Gastroesophageal sphincter (tissue), 4 donors: Measurements from ENCODE around the gene SLC25A21. TPM values are rescaled to one million over a fixed set of nuclear protein-coding genes. Genes with fewer than 3 reads are reported as not detected.

Experiments used
- ATAC-seq: fragments of 150-250 bp; one replicate; pipeline ENCODE4 v1.9.1; 2016; ENCODE audit warnings: mild to moderate bottlenecking, moderate library complexity
- H3K27ac ChIP-seq, 4 donors: fragments of 200-600 bp; sonication (generic) in 3 of 4; 1 replicate in 3 of 4; 2 replicates in 1 of 4; pipeline ENCODE4 v1.5.1; 2016 to 2019
- H3K27me3 ChIP-seq: fragments of 200-600 bp; sonication (generic); one replicate; pipeline ENCODE4 v1.5.1; 2019
- H3K36me3 ChIP-seq, 2 donors: fragments of 200-600 bp; sonication (generic); one replicate each; pipeline ENCODE4 v1.5.1; 2019; ENCODE audit warnings: control low read depth in 1 of 2
- H3K4me1 ChIP-seq, 3 donors: fragments of 200-600 bp; sonication (generic); 1 replicate in 2 of 3; 2 replicates in 1 of 3; pipeline ENCODE4 v1.5.1; 2016 to 2019; ENCODE audit warnings: control low read depth in 2 of 3
- H3K4me3 ChIP-seq, 2 donors: fragments of 200-600 bp; sonication (generic); one replicate each; pipeline ENCODE4 v1.5.1; 2019; ENCODE audit warnings: mild to moderate bottlenecking in 1 of 2, moderate library complexity in 1 of 2
- H3K9me3 ChIP-seq, 3 donors: fragments of 200-600 bp; sonication (generic); one replicate each; pipeline ENCODE4 v1.5.1; 2017 to 2019; ENCODE audit warnings: control low read depth in 2 of 3
- EP300 ChIP-seq: sonication (generic); formaldehyde crosslinking; IDR thresholded peaks from one replicate; pipeline ENCODE4 v1.6.1; 2017; ENCODE audit warnings: antibody characterized with exemption, mild to moderate bottlenecking
- POLR2A ChIP-seq, 2 donors: fragments of 450-650 bp; IDR thresholded peaks; one replicate each; pipeline ENCODE4 v1.6.1; 2017; ENCODE audit warnings: antibody characterized with exemption in 2 of 2, mild to moderate bottlenecking in 2 of 2, moderate library complexity in 1 of 2
- POLR2AphosphoS5 ChIP-seq: sonication (generic); formaldehyde crosslinking; IDR thresholded peaks from one replicate; pipeline ENCODE4 v1.6.1; 2017; ENCODE audit warnings: antibody characterized with exemption
- WGBS, 2 donors: methylation state at CpG; one replicate each; pipeline ENCODE4 v1.1.5; 2018; ENCODE audit warnings: low coverage in 1 of 2; 5-methylcytosine and 5-hydroxymethylcytosine counted together
- total RNA-seq, 4 donors: library from RNA; depleted of rRNA; stranded (reverse); fragments of >200 nt; gene quantifications; one replicate each; pipeline ENCODE4 v1.1.0, GENCODE V29; 2016
- TF ChIP-seq, protein P1 (sequence below), 4 experiments: fragments of 200-600 bp in 2 of 4; fragments of 450-650 bp in 2 of 4; sonication (generic) in 1 of 4; IDR thresholded peaks; one replicate each; pipeline ENCODE4 v1.5.1; 2017 to 2019; ENCODE audit warnings: antibody characterized with exemption in 4 of 4, mild to moderate bottlenecking in 2 of 4, moderate library complexity in 2 of 4

The SLC25A21 gene
- total RNA-seq, 4 donors from 2014 or later, result 0.40 to 1.5 (median 1.3) TPM

DNA sequence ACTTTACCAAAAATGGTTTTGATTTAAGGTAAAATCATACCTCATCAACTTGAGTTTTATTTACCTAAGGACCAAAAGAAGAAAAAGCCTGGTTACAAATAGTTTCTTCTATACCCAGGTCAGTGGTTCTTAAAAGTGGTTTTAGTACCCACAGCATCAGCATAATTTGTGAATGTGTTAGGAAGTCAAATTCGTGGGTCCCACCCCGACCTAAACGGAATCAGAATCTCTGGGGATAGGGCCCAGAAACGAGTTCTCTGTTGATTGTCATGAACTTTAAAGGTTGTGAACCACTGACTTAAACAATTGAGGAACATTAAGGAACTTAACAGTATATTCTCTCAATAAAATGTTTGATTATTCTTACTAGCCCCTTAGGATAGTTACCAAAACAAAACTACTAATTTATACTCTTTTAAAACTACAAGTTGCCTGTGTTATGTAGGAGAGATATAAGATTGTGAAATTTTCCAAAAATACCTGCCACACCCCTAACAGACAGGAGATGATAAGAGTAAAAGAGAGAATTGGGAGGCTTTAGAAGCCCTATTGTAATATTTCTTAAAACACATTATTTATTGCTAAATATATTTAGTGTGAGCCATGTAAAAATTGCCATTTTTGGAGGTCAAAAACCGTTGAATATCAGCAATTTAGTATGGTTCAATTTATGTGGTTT is 669 bp upstream of the SLC25A21 start:
- 41 to 58% methylated on average over 5 of the region's 5 CpGs for WGBS, 2 donors
- H3K4me1 ChIP-seq, result peaks cover 0 to 27% (median 4%) of the 10 kb centered on the region in 3 donors
- no peaks in the 10 kb centered on the region for H3K27me3 ChIP-seq
- no peaks in the 10 kb centered on the region for H3K36me3 ChIP-seq
- TF ChIP-seq, protein P1, sequence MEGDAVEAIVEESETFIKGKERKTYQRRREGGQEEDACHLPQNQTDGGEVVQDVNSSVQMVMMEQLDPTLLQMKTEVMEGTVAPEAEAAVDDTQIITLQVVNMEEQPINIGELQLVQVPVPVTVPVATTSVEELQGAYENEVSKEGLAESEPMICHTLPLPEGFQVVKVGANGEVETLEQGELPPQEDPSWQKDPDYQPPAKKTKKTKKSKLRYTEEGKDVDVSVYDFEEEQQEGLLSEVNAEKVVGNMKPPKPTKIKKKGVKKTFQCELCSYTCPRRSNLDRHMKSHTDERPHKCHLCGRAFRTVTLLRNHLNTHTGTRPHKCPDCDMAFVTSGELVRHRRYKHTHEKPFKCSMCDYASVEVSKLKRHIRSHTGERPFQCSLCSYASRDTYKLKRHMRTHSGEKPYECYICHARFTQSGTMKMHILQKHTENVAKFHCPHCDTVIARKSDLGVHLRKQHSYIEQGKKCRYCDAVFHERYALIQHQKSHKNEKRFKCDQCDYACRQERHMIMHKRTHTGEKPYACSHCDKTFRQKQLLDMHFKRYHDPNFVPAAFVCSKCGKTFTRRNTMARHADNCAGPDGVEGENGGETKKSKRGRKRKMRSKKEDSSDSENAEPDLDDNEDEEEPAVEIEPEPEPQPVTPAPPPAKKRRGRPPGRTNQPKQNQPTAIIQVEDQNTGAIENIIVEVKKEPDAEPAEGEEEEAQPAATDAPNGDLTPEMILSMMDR (IDR thresholded peaks at IDR 0.05), result no peak
- TF ChIP-seq POLR2AphosphoS5 (no peak), POLR2A (IDR thresholded peaks at IDR 0.05) (no peak), EP300 (no peak)
- H3K27ac ChIP-seq, result peak overlapping the region in 3 of 4 donors; percentile 91 to 94 (median 91)
- H3K9me3 ChIP-seq, result no peaks in the 10 kb centered on the region
- ATAC-seq, result no peak
- peak overlapping the region; percentile 80 to 83 for H3K4me3 ChIP-seq

DNA sequence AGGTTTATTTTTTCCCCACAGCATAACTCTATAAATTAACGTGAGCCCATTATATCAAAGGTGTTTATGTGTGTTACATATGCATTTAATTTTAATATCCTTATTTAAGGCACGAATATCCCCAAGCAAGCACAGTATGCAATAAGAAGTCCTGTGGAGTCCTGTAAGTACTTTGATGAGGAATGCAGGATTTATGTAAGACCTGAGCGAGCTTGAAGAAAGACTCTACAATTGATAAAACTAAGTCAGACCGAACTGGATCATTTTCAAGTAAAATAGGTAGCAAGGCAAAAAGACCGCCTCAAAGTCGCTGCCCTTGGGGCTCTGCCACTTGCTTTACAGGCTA is 755 bp downstream of the SLC25A21 start:
- Histone ChIP-seq H3K36me3 (no peaks in the 10 kb centered on the region), H3K27ac (peak overlapping the region; percentile 57 to 94 (median 91)), H3K27me3 (no peaks in the 10 kb centered on the region), H3K4me3 (peak overlapping the region; percentile 80 to 83), H3K9me3 (no peaks in the 10 kb centered on the region), H3K4me1 (peaks cover 0 to 27% (median 4%) of the 10 kb centered on the region in 3 donors)
- peak; percentile 10 for ATAC-seq
- WGBS, 2 donors, result 0 to 4% methylated on average over 2 to 6 of the region's 6 CpGs
- TF ChIP-seq, protein P1 (IDR thresholded peaks at IDR 0.05), result no peak
- TF ChIP-seq EP300 (no peak), POLR2AphosphoS5 (no peak), POLR2A (IDR thresholded peaks at IDR 0.05) (no peak)

DNA sequence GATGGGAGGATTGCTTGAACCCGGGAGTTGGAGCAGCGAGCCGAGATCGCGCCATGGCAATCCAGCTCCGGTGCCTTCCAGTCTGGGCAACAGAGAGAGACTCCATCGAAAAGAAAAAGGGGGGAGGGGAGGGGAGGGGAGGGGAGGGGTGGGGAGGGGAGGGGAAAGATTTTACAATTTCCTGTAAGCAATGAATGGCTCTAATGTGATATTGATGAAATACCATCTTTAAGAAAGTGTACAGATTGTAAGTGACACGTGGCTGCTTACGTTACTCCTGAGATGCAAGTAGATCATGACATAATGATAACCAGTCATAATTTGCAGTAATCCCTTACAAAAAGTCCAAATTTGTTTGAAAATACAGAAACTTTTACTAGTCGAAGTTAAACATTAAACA is 1.4 kb downstream of the SLC25A21 start:
- 69 to 74% methylated on average over 7 to 9 of the region's 10 CpGs for WGBS, 2 donors
- Histone ChIP-seq H3K4me3 (no peak overlapping the region), H3K9me3 (no peaks in the 10 kb centered on the region), H3K36me3 (no peaks in the 10 kb centered on the region), H3K4me1 (peaks cover 0 to 27% (median 4%) of the 10 kb centered on the region in 3 donors), H3K27me3 (no peaks in the 10 kb centered on the region), H3K27ac (no peak overlapping the region)
- no peak for TF ChIP-seq POLR2AphosphoS5
- TF ChIP-seq, protein P1 (IDR thresholded peaks at IDR 0.05), result no peak
- no peak for TF ChIP-seq POLR2A (IDR thresholded peaks at IDR 0.05)
- no peak for TF ChIP-seq EP300
- no peak for ATAC-seq

DNA sequence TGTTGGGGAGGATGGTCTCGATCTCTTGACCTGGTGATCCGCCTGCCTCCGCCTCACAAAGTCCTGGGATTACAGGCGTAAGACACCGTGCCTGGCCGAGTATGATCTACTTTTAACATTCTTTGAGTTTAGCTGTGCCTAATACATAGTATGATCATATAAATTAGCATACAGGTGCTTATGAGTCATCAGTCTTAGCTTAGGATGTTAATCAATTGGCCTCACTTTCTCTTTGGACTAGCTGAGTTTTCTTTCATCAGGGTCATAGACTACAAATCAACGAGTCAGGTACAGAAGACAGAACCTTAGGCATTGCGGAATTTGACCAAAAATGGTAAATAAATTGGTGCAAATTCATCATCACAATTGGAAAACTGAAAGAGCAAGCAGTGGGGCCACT is 2.2 kb downstream of the SLC25A21 start:
- ATAC-seq, result no peak
- TF ChIP-seq POLR2A (IDR thresholded peaks at IDR 0.05), result no peak
- TF ChIP-seq, protein P1 (IDR thresholded peaks at IDR 0.05), result no peak
- TF ChIP-seq EP300, result no peak
- TF ChIP-seq POLR2AphosphoS5, result no peak
- Histone ChIP-seq H3K4me1 (peaks cover 0 to 27% (median 4%) of the 10 kb centered on the region in 3 donors), H3K27me3 (no peaks in the 10 kb centered on the region), H3K36me3 (no peaks in the 10 kb centered on the region), H3K4me3 (no peak overlapping the region), H3K9me3 (no peaks in the 10 kb centered on the region), H3K27ac (no peak overlapping the region)
- WGBS, 2 donors, result 90 to 93% methylated on average over 3 to 6 of the region's 8 CpGs

DNA sequence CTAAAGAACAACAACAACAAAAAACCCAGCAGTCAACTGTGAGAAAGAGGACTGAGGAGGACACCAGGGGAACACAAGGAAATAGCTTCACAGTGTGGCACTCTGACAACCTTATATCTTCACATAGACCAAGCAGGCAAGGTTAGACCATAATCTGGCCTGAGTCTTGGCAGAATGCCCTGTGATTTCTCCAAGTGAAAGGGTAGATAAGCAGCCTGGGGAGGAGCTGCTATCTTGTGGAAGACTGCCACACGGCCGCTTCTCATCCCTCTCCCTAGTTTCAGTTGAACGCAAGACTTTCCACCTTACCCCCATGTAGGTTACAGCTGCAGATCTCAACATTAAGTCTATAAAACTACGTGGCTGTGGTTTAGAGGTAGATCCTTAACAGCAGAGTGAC is 3.7 kb downstream of the SLC25A21 start:
- WGBS, 2 donors, result 76 to 87% methylated on average over 4 of the region's 4 CpGs

More for the DNA sequence above, 3.7 kb downstream of the SLC25A21 start:
- H3K9me3 ChIP-seq, result no peaks in the 10 kb centered on the region
- H3K27ac ChIP-seq, result no peak overlapping the region
- no peaks in the 10 kb centered on the region for H3K36me3 ChIP-seq
- peaks cover 0 to 17% (median 0%) of the 10 kb centered on the region in 3 donors for H3K4me1 ChIP-seq
- no peak overlapping the region for H3K4me3 ChIP-seq
- no peak for ATAC-seq
- no peaks in the 10 kb centered on the region for H3K27me3 ChIP-seq
- no peak for TF ChIP-seq POLR2AphosphoS5
- TF ChIP-seq POLR2A (IDR thresholded peaks at IDR 0.05), result no peak
- no peak for TF ChIP-seq EP300
- TF ChIP-seq, protein P1 (IDR thresholded peaks at IDR 0.05), result no peak
